Measurements from ENCODE around the gene MS4A14.

- no peak for TF ChIP-seq EZH2 (IDR thresholded peaks at IDR 0.05; ENCODE audit: insufficient read depth, poor library complexity, severe bottlenecking)
- TF ChIP-seq EZH2phosphoT487 (IDR thresholded peaks at IDR 0.05; ENCODE audit: insufficient read depth, low read depth) = no peak
Measured at GRCh38 chr11:60389279-60389910, 6.9 kb upstream of the MS4A14 start.
